Esophagus squamous epithelium (tissue), 5 donors: ENCODE data around the gene SOX6. TPM values are rescaled to one million over a fixed set of nuclear protein-coding genes. Genes with fewer than 3 reads are reported as not detected.

Experiments used
- DNase-seq: peaks from one replicate; lab custom pipeline; 2025; lab: John Stamatoyannopoulos, UW
- H3K27ac ChIP-seq, 4 donors: fragments of 200-600 bp; sonication (generic); one replicate each; pipeline ENCODE4 v1.5.1; 2016 to 2019; ENCODE audit warnings: mild to moderate bottlenecking in 1 of 4
- H3K27me3 ChIP-seq, 4 donors: fragments of 200-600 bp; sonication (generic); 1 replicate in 3 of 4; 2 replicates in 1 of 4; pipeline versions ENCODE4 v1.5.1 to v1.6.0; 2017 to 2021; ENCODE audit warnings: antibody characterized with exemption in 1 of 4
- H3K36me3 ChIP-seq, 3 donors: fragments of 200-600 bp; sonication (generic); one replicate each; pipeline ENCODE4 v1.5.1; 2016 to 2019
- H3K4me1 ChIP-seq, 3 donors: fragments of 200-600 bp; sonication (generic); one replicate each; pipeline ENCODE4 v1.5.1; 2017 to 2019
- H3K4me3 ChIP-seq, 4 donors: fragments of 200-600 bp; sonication (generic); 1 replicate in 3 of 4; 2 replicates in 1 of 4; pipeline ENCODE4 v1.5.1; 2016 to 2019; ENCODE audit warnings: mild to moderate bottlenecking in 2 of 4, moderate library complexity in 1 of 4
- H3K9me3 ChIP-seq, 3 donors: fragments of 200-600 bp; sonication (generic); one replicate each; pipeline ENCODE4 v1.5.1; 2016 to 2019
- POLR2A ChIP-seq, 4 donors: fragments of 450-650 bp; IDR thresholded peaks; one replicate each; pipeline ENCODE4 v1.6.1; 2017; ENCODE audit warnings: antibody characterized with exemption in 4 of 4, mild to moderate bottlenecking in 4 of 4, moderate library complexity in 3 of 4
- WGBS, 2 donors: methylation state at CpG; one replicate each; pipeline ENCODE4 v1.1.5; 2018; 5-methylcytosine and 5-hydroxymethylcytosine counted together
- intact Hi-C: fragments of 100-400 bp; cut with DNase I; formaldehyde crosslinking; loops from one replicate; pipeline ENCODE4 v1.15.0; 2022
- total RNA-seq, 4 donors: library from RNA; depleted of rRNA; stranded (reverse); fragments of >200 nt; gene quantifications; one replicate each; pipeline ENCODE4 v1.1.0, GENCODE V29; 2016
- TF ChIP-seq, protein P1 (sequence below), 6 experiments: fragments of 450-650 bp in 4 of 6; fragments of 200-600 bp in 2 of 6; sonication (generic) in 2 of 6; IDR thresholded peaks; one replicate each; pipeline ENCODE4 v1.5.1; 2016 to 2019; ENCODE audit warnings: antibody characterized with exemption in 6 of 6, mild to moderate bottlenecking in 4 of 6, moderate library complexity in 4 of 6
- donor health status: DM: yes; HTN: yes; CAD: no.

Gene SOX6
- total RNA-seq, 4 donors from 2014 or later: 7.8 to 16.0 (median 10.6) TPM

- no peak for TF ChIP-seq POLR2A (IDR thresholded peaks at IDR 0.05)
- TF ChIP-seq, protein P1, sequence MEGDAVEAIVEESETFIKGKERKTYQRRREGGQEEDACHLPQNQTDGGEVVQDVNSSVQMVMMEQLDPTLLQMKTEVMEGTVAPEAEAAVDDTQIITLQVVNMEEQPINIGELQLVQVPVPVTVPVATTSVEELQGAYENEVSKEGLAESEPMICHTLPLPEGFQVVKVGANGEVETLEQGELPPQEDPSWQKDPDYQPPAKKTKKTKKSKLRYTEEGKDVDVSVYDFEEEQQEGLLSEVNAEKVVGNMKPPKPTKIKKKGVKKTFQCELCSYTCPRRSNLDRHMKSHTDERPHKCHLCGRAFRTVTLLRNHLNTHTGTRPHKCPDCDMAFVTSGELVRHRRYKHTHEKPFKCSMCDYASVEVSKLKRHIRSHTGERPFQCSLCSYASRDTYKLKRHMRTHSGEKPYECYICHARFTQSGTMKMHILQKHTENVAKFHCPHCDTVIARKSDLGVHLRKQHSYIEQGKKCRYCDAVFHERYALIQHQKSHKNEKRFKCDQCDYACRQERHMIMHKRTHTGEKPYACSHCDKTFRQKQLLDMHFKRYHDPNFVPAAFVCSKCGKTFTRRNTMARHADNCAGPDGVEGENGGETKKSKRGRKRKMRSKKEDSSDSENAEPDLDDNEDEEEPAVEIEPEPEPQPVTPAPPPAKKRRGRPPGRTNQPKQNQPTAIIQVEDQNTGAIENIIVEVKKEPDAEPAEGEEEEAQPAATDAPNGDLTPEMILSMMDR (IDR thresholded peaks at IDR 0.05): no peak
- Histone ChIP-seq H3K27me3 (no peaks in the 10 kb centered on the region), H3K9me3 (no peaks in the 10 kb centered on the region), H3K36me3 (no peaks in the 10 kb centered on the region), H3K4me3 (no peak overlapping the region), H3K4me1 (peaks cover 0 to 7% (median 0%) of the 10 kb centered on the region in 3 donors), H3K27ac (no peak overlapping the region)
- no peak for DNase-seq
- 60 to 89% methylated on average over 1 of the region's 1 CpG for WGBS, 2 donors
- intact Hi-C loops: no loop called here
Observed at GRCh38 chr11:16346975-16347374, 9.4 kb downstream of the SOX6 start.

DNA sequence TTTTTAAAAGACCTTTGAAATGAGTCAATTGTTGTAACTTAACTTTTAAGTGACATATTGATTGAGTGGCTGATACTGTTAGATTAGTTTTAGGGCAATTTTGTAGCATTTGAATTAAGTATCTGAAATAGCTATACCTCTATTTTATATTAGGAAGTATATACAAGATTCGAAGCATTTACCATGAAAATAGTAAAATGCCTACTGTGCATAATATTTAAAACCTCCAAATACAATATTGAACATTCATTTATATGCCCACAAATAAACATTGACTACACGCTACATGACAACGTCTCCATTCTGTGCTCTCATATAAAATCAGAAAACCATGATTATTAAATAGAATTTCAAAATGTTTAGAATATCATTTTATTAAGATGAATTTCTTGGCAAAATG lies 14.5 kb downstream of the SOX6 start:
- Histone ChIP-seq H3K4me3 (no peak overlapping the region), H3K27ac (no peak overlapping the region), H3K27me3 (no peaks in the 10 kb centered on the region), H3K36me3 (no peaks in the 10 kb centered on the region), H3K9me3 (no peaks in the 10 kb centered on the region), H3K4me1 (peaks cover 0 to 8% (median 3%) of the 10 kb centered on the region in 3 donors)
- no peak for DNase-seq
- intact Hi-C loops: no loop called here
- TF ChIP-seq, protein P1 (IDR thresholded peaks at IDR 0.05): no peak
- TF ChIP-seq POLR2A (IDR thresholded peaks at IDR 0.05): no peak
- WGBS, 2 donors: 89% methylated on average over 3 of the region's 3 CpGs

GRCh38 chr11:16338393-16338792 lies 18.0 kb downstream of the SOX6 start:
- H3K4me1 ChIP-seq: peaks cover 0 to 8% (median 3%) of the 10 kb centered on the region in 3 donors
- no peak for TF ChIP-seq POLR2A (IDR thresholded peaks at IDR 0.05)
- TF ChIP-seq, protein P1 (IDR thresholded peaks at IDR 0.05): no peak
- no peak for DNase-seq
- 30 to 42% methylated on average over 1 of the region's 1 CpG for WGBS, 2 donors
- no peaks in the 10 kb centered on the region for H3K27me3 ChIP-seq
- H3K9me3 ChIP-seq: no peaks in the 10 kb centered on the region
- no peak overlapping the region for H3K4me3 ChIP-seq
- H3K36me3 ChIP-seq: no peaks in the 10 kb centered on the region
- H3K27ac ChIP-seq: no peak overlapping the region
- intact Hi-C loops: no loop called here

- no peak for DNase-seq
- TF ChIP-seq, protein P1 (IDR thresholded peaks at IDR 0.05): no peak
- TF ChIP-seq POLR2A (IDR thresholded peaks at IDR 0.05): no peak
Observed at GRCh38 chr11:16337421-16338213, 18.7 kb downstream of the SOX6 start.

GRCh38 chr11:16336721-16337120 lies 19.6 kb downstream of the SOX6 start:
- Histone ChIP-seq H3K27me3 (no peaks in the 10 kb centered on the region), H3K4me3 (no peak overlapping the region), H3K27ac (no peak overlapping the region), H3K4me1 (peaks cover 0 to 8% (median 3%) of the 10 kb centered on the region in 3 donors), H3K36me3 (no peaks in the 10 kb centered on the region), H3K9me3 (no peaks in the 10 kb centered on the region)
- TF ChIP-seq POLR2A (IDR thresholded peaks at IDR 0.05): no peak
- TF ChIP-seq, protein P1 (IDR thresholded peaks at IDR 0.05): no peak
- intact Hi-C loops: no loop called here
- no peak for DNase-seq

More at GRCh38 chr11:16337421-16338213, 18.7 kb downstream of the SOX6 start:
- Histone ChIP-seq H3K27me3 (no peaks in the 10 kb centered on the region), H3K4me3 (no peak overlapping the region), H3K36me3 (no peaks in the 10 kb centered on the region), H3K9me3 (no peaks in the 10 kb centered on the region), H3K4me1 (peaks cover 0 to 8% (median 3%) of the 10 kb centered on the region in 3 donors), H3K27ac (no peak overlapping the region)
- intact Hi-C loops: no loop called here
- 71 to 80% methylated on average over 1 of the region's 1 CpG for WGBS, 2 donors
